GM18507 (cell line): Measurements from ENCODE around the gene RPRML.
"Not testable (repeated sequence)": the region's sequence is repeated elsewhere in the genome, so short reads cannot be mapped to it uniquely, and the experiment has no call there.

Experiments
- DNase-seq: peaks from one replicate; pipeline ENCODE4 v3.0.0; 2011; ENCODE audit warnings: low read depth; ENCODE audit not compliant: insufficient read length; ENCODE audit errors: extremely low spot score
- FAIRE-seq: peaks from 2 replicates; lab custom pipeline; 2011; peaks lifted over from hg19 to GRCh38; lab: Jason Lieb, UNC

The RPRML gene

GRCh38 chr17:46979147-46979863 lies at the start of gene RPRML:
TSS of gene RPRML (minus strand) at chr17:46979253. CDS start at chr17:46979007, 246 bp downstream.
- FAIRE-seq (no peak), DNase-seq (no peak)

GRCh38 chr17:47016966-47017365 lies 37.9 kb upstream of the RPRML start:
- DNase-seq, FAIRE-seq: not testable (repeated sequence)

GRCh38 chr17:47013341-47013740 lies 34.3 kb upstream of the RPRML start:
- FAIRE-seq (no peak), DNase-seq (no peak)

GRCh38 chr17:47012457-47012856 lies 33.4 kb upstream of the RPRML start:
- DNase-seq = no peak

GRCh38 chr17:47009759-47010594 lies 30.9 kb upstream of the RPRML start:
- no peak for FAIRE-seq
- no peak for DNase-seq

More at GRCh38 chr17:47012457-47012856, 33.4 kb upstream of the RPRML start:
- FAIRE-seq = no peak

- DNase-seq (no peak), FAIRE-seq (no peak)
Measured at GRCh38 chr17:47004906-47005305, 25.9 kb upstream of the RPRML start.

- FAIRE-seq = not testable (repeated sequence)
Measured at GRCh38 chr17:47003864-47004263, 24.8 kb upstream of the RPRML start.

GRCh38 chr17:46995841-46996571 lies 17.0 kb upstream of the RPRML start:
- no peak for FAIRE-seq
- no peak for DNase-seq

More at GRCh38 chr17:47003864-47004263, 24.8 kb upstream of the RPRML start:
- not testable (repeated sequence) for DNase-seq

- DNase-seq (no peak), FAIRE-seq (no peak)
Measured at GRCh38 chr17:46994993-46995392, 15.9 kb upstream of the RPRML start.

GRCh38 chr17:46991617-46992016 lies 12.6 kb upstream of the RPRML start:
- FAIRE-seq = no peak
- DNase-seq = no peak

- DNase-seq (no peak), FAIRE-seq (no peak)
Measured at GRCh38 chr17:46989637-46990431, 10.8 kb upstream of the RPRML start.

GRCh38 chr17:46987927-46988326 lies 8.9 kb upstream of the RPRML start:
- DNase-seq, FAIRE-seq: not testable (repeated sequence)

GRCh38 chr17:46986366-46986765 lies 7.3 kb upstream of the RPRML start:
- no peak for FAIRE-seq
- no peak for DNase-seq

- DNase-seq (no peak), FAIRE-seq (no peak)
Measured at GRCh38 chr17:46984892-46985291, 5.8 kb upstream of the RPRML start.

- DNase-seq (no peak), FAIRE-seq (no peak)
Measured at GRCh38 chr17:46984341-46984740, 5.3 kb upstream of the RPRML start.

GRCh38 chr17:46983782-46984181 lies 4.7 kb upstream of the RPRML start:
- no peak for FAIRE-seq
- no peak for DNase-seq

GRCh38 chr17:46982577-46982976 lies 3.5 kb upstream of the RPRML start:
- no peak for FAIRE-seq

GRCh38 chr17:46978489-46979146 lies 435 bp downstream of the RPRML start:
- FAIRE-seq = no peak
- DNase-seq = no peak

More at GRCh38 chr17:46982577-46982976, 3.5 kb upstream of the RPRML start:
- DNase-seq = no peak
